Spleen (tissue), 11 donors: ENCODE results near the gene CDC5L. TPM values are rescaled to one million over a fixed set of nuclear protein-coding genes. Genes with fewer than 3 reads are reported as not detected.

Experiments
- DNase-seq: peaks from one replicate; pipeline ENCODE4 v3.0.0-alpha.2; 2020
- H3K27ac ChIP-seq, 8 donors: fragments of 200-600 bp; sonication (generic) in 7 of 8; 1 replicate in 4 of 8; 2 replicates in 4 of 8; pipeline versions ENCODE4 v1.5.0 to v1.8.0; 2016 to 2021; ENCODE audit warnings: inconsistent platforms in 4 of 8, mild to moderate bottlenecking in 4 of 8, moderate library complexity in 1 of 8
- H3K27me3 ChIP-seq, 7 donors: fragments of 200-600 bp; sonication (generic) in 6 of 7; replicated peaks in 1 of 7; 1 replicate in 4 of 7; 2 replicates in 3 of 7; pipeline versions ENCODE4 v1.5.0 to v1.8.0; 2016 to 2021; ENCODE audit warnings: inconsistent platforms in 3 of 7, mild to moderate bottlenecking in 1 of 7
- H3K36me3 ChIP-seq, 6 donors: fragments of 200-600 bp; sonication (generic) in 5 of 6; 1 replicate in 4 of 6; 2 replicates in 2 of 6; pipeline versions ENCODE4 v1.5.0 to v1.8.0; 2016 to 2021; ENCODE audit warnings: inconsistent platforms in 2 of 6
- H3K4me1 ChIP-seq, 6 donors: fragments of 200-600 bp; sonication (generic) in 5 of 6; 1 replicate in 3 of 6; 2 replicates in 3 of 6; pipeline versions ENCODE4 v1.5.0 to v1.8.0; 2016 to 2021; ENCODE audit warnings: inconsistent platforms in 3 of 6
- H3K4me3 ChIP-seq, 8 donors: fragments of 200-600 bp; sonication (generic) in 7 of 8; 1 replicate in 4 of 8; 2 replicates in 4 of 8; pipeline versions ENCODE4 v1.5.0 to v1.8.0; 2016 to 2021; ENCODE audit warnings: inconsistent platforms in 4 of 8, mild to moderate bottlenecking in 4 of 8, moderate library complexity in 2 of 8
- H3K9me3 ChIP-seq, 8 donors: fragments of 200-600 bp; sonication (generic) in 7 of 8; 1 replicate in 4 of 8; 2 replicates in 4 of 8; pipeline versions ENCODE4 v1.5.0 to v1.8.0; 2016 to 2021; ENCODE audit warnings: inconsistent platforms in 4 of 8
- POLR2A ChIP-seq, 3 donors: fragments of 450-650 bp; IDR thresholded peaks; one replicate each; pipeline ENCODE4 v1.5.1; 2017; ENCODE audit warnings: antibody characterized with exemption in 3 of 3, mild to moderate bottlenecking in 1 of 3
- POLR2AphosphoS5 ChIP-seq, 3 donors: sonication (generic); formaldehyde crosslinking; IDR thresholded peaks; one replicate each; pipeline ENCODE4 v1.5.1; 2017; ENCODE audit warnings: antibody characterized with exemption in 3 of 3
- WGBS, 5 donors: extraction: QIAGEN DNeasy Blood & Tissue Kit in 3 of 5; methylation state at CpG; one replicate each; pipeline versions ENCODE4 v1.1.5 to v1.1.7; 2013 to 2018; 5-methylcytosine and 5-hydroxymethylcytosine counted together
- intact Hi-C: fragments of 100-400 bp; cut with DNase I; formaldehyde crosslinking; loops from one replicate; pipeline ENCODE4 v1.15.0; 2023; ENCODE audit warnings: low total_unique reads
- polyA plus RNA-seq, 3 donors: library from polyadenylated mRNA; stranded (reverse); fragments of 200-250 nt; gene quantifications; one replicate each; pipeline ENCODE4 v1.2.1, GENCODE V29; 2013
- total RNA-seq, 7 donors: library from RNA; depleted of rRNA in 3 of 7; stranded (reverse); fragments of >200 nt in 3 of 7; fragmentation: NEBNext Ultra II Directional in 4 of 7; extraction: Animal tissue kit (Norgen Biotek cat#: 25700) in 4 of 7; gene quantifications; one replicate each; pipeline versions ENCODE4 v1.1.0 to v1.2.1, GENCODE V29; 2016 to 2021
- TF ChIP-seq, protein P1 (sequence below), 11 experiments: fragments of 200-600 bp in 7 of 11; fragments of 450-650 bp in 4 of 11; sonication (generic) in 4 of 11; IDR thresholded peaks in 8 of 11; conservative IDR thresholded peaks in 3 of 11; 1 replicate in 7 of 11; 2 replicates in 4 of 11; pipeline versions ENCODE4 v1.4.0 to v1.8.0; 2016 to 2021; ENCODE audit warnings: antibody characterized with exemption in 11 of 11, inconsistent platforms in 4 of 11, mild to moderate bottlenecking in 1 of 11
- donor health status: healthy with polysubstance abuse.
- donor health status: DM: no; HTN: no; CAD: no; lungs with moderate emphysema.
- donor health status: DM: no; HTN: no; CAD: no.
- donor health status: Bipolar disorder and iron deficiency.
- donor health status: healthy.
- donor health status: DM: no; HTN: no; CAD: no.
- donor health status: DM: yes; HTN: yes; CAD: no.

The CDC5L gene
- total and polyA plus RNA-seq, 10 donors: 5.3 to 20.3 (median 18.1) TPM

DNA sequence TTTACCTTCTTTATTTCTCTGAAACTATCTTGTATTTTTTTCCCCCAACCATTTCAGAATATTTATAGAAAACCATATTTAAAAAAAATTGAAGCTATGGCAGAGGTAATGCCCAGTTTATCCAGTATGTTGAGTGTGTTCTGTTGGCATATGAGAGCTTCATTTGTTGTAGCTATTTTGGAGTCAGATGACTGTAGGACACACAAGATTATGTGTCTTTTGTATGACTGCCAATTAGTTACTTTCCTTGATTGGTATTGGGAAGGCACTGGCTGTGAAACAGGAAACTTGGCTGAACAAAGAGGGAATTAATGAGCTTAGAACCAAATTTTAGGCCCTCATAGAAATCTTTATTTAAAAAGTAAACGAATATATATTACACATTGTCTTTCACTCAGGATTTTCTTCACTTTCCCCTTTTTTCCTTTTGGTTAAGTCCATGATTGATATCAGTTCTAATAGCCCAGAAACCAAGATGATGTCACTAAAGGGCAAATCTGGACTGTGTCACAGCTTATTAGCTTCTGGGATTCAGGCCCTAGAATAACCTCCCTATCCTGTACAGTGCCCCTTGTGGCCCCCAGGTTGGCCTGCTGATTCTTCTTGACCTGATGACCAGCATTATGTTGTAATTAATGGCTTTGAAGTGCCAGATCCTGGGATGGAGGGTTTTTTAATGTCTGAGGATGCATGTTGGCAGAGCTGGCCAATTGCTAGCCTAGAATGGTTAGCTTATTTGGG lies 10.1 kb downstream of the CDC5L start:
- no peak overlapping the region for H3K4me3 ChIP-seq
- WGBS, 5 donors: 83 to 95% (median 90%) methylated on average over 1 of the region's 1 CpG
- H3K36me3 ChIP-seq: peaks cover 6 to 95% (median 78%) of the 10 kb centered on the region in 6 donors
- H3K9me3 ChIP-seq: no peaks in the 10 kb centered on the region
- intact Hi-C loops: no loop called here
- H3K27me3 ChIP-seq: no peaks in the 10 kb centered on the region
- H3K27ac ChIP-seq: no peak overlapping the region
- no peak for TF ChIP-seq POLR2A (IDR thresholded peaks at IDR 0.05)
- TF ChIP-seq, protein P1, sequence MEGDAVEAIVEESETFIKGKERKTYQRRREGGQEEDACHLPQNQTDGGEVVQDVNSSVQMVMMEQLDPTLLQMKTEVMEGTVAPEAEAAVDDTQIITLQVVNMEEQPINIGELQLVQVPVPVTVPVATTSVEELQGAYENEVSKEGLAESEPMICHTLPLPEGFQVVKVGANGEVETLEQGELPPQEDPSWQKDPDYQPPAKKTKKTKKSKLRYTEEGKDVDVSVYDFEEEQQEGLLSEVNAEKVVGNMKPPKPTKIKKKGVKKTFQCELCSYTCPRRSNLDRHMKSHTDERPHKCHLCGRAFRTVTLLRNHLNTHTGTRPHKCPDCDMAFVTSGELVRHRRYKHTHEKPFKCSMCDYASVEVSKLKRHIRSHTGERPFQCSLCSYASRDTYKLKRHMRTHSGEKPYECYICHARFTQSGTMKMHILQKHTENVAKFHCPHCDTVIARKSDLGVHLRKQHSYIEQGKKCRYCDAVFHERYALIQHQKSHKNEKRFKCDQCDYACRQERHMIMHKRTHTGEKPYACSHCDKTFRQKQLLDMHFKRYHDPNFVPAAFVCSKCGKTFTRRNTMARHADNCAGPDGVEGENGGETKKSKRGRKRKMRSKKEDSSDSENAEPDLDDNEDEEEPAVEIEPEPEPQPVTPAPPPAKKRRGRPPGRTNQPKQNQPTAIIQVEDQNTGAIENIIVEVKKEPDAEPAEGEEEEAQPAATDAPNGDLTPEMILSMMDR (IDR thresholded peaks at IDR 0.05 in 8 of 11, conservative IDR thresholded peaks at IDR 0.05 in 3 of 11): no peak
- no peak for DNase-seq
- H3K4me1 ChIP-seq: peaks cover 0 to 45% (median 10%) of the 10 kb centered on the region in 6 donors

DNA sequence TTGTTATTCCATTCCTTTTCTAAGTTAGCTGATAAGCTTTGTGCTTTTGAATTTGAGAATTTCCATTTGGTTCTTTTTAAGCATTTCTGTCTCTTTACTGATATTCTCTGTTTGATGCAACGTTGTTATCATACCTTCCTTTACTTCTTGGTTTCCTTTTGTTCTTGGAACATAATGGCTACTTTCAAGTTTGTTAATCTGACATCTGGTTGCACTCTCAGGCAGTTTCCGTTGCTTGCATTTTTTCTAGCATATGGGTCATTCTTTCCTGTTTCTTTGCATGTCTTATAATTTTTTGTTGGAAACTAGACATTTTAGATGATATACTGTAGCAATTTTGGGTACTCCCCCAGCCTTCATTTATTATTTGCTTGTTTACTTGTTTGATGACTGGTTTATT lies 12.5 kb downstream of the CDC5L start:
- Histone ChIP-seq H3K4me3 (no peak overlapping the region), H3K36me3 (peaks cover 11 to 94% (median 74%) of the 10 kb centered on the region in 6 donors), H3K9me3 (no peaks in the 10 kb centered on the region), H3K27me3 (no peaks in the 10 kb centered on the region), H3K27ac (no peak overlapping the region), H3K4me1 (peaks cover 0 to 45% (median 10%) of the 10 kb centered on the region in 6 donors)
- intact Hi-C loops: no loop called here
- no peak for DNase-seq
- TF ChIP-seq, protein P1 (IDR thresholded peaks at IDR 0.05 in 8 of 11, conservative IDR thresholded peaks at IDR 0.05 in 3 of 11): no peak
- TF ChIP-seq POLR2AphosphoS5 (IDR thresholded peaks at IDR 0.05) (no peak), POLR2A (IDR thresholded peaks at IDR 0.05) (no peak)
- 61 to 73% (median 71%) methylated on average over 2 of the region's 2 CpGs for WGBS, 5 donors

DNA sequence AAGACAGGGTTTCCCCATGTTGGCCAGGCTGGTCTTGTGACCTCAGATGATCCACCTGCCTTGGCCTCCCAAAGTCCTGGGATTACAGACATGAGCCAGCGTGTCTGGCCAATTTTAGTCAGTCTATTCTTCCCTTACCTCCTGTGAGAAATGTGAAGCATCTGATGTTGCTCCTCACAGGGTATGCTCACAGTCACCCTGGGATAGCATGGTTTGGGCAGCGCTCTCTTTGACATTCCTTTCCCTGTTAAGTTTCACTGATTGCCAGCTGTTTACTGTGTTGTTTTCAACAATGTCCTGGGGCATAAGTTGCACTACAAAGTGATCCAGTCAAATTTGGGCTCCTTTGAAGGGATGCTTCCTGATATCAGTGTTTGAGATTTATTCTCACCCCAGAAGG lies 13.1 kb downstream of the CDC5L start:
- no peak overlapping the region for H3K4me3 ChIP-seq
- intact Hi-C loops: no loop called here
- H3K9me3 ChIP-seq: no peaks in the 10 kb centered on the region
- no peak for DNase-seq
- H3K4me1 ChIP-seq: peaks cover 0 to 45% (median 10%) of the 10 kb centered on the region in 6 donors
- no peak overlapping the region for H3K27ac ChIP-seq
- peaks cover 11 to 94% (median 73%) of the 10 kb centered on the region in 6 donors for H3K36me3 ChIP-seq
- 97 to 100% (median 98%) methylated on average over 2 of the region's 2 CpGs for WGBS, 5 donors
- no peaks in the 10 kb centered on the region for H3K27me3 ChIP-seq
- TF ChIP-seq POLR2A (IDR thresholded peaks at IDR 0.05): no peak

DNA sequence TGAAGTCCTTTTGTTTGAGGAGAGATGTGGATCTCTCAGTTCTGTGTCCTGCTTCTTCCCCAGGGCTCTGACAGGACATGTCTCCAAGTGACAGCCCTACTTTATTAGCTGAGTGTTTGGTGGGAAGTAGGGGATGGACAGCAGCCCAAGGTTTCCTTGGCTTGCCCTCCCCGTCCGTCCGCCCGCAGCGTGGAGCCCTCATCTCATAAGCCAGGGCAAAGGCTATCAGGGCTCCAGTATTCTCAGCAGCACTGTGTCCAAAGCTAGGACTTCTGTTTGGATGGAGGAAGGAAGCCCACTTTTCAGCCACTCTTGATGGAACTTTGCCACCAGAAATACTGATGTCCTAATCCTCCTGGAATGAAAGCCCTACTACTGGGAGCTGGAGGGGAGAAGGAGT lies 13.6 kb downstream of the CDC5L start:
- Histone ChIP-seq H3K4me3 (no peak overlapping the region), H3K36me3 (peaks cover 11 to 94% (median 73%) of the 10 kb centered on the region in 6 donors), H3K27me3 (no peaks in the 10 kb centered on the region), H3K9me3 (no peaks in the 10 kb centered on the region), H3K4me1 (peaks cover 0 to 45% (median 10%) of the 10 kb centered on the region in 6 donors), H3K27ac (no peak overlapping the region)
- intact Hi-C loops: no loop called here
- TF ChIP-seq POLR2A (IDR thresholded peaks at IDR 0.05) (no peak), POLR2AphosphoS5 (IDR thresholded peaks at IDR 0.05) (no peak)
- TF ChIP-seq, protein P1 (IDR thresholded peaks at IDR 0.05 in 8 of 11, conservative IDR thresholded peaks at IDR 0.05 in 3 of 11): no peak
- no peak for DNase-seq
- 72 to 83% (median 80%) methylated on average over 5 of the region's 5 CpGs for WGBS, 5 donors
